Measurements from ENCODE around the gene CCND3. TPM values are rescaled to one million over a fixed set of nuclear protein-coding genes. Genes with fewer than 3 reads are reported as not detected.
A peak's percentile ranks its signal among the peaks of the same experiment; 100 is the strongest.

CCND3 gene
- total and polyA plus RNA-seq, 2 of the 13 experiments (the other 11 are each of a cell fraction or from before 2014, with no cell fraction given): 4.3 to 7.2 TPM

DNA sequence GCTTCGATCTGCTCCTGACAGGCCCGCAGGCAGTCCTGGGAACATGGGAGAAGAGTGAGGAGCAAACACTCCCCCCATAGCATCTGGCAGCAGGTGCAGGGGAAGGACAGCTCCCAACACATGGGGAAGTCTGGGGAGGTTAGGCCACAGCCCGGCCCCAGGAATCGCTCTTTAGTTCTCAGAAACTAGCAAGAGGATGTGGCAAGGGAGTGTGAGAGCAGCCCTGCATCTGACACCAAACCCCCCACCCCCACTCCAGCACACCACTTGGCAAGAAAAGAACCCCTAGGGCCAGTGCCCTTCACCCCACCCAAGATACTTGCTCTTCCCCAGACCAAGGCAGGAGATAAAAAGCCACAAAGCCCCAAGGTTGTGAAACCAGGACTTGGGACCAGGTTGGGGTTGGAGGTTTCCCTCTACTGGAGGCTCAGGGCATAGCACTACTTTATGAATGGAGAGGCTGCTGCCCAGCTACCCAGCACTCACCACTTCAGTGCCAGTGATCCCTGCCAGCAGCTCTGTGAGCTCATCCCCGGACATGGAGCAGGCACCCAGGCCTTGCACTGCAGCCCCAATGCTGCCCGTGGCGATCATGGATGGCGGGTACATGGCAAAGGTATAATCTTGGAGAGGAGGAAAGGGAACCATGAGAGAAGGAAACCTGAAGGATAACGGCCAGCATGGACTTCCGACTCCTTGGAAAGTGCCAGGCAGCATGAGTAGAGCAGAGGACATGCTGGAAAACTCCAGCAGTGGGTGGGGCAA, 5.4 kb downstream of the CCND3 start (continued):
- TF ChIP-seq YY1 (IDR thresholded peaks at IDR 0.05; ENCODE audit: insufficient read depth, insufficient replicate concordance, low read depth, low read length): no peak
- TF ChIP-seq ZNF101 (CRISPR knock-in tag; IDR thresholded peaks at IDR 0.05; ENCODE audit: borderline replicate concordance, low read depth): no peak
- TF ChIP-seq ZKSCAN8 (CRISPR knock-in tag; IDR thresholded peaks at IDR 0.05; ENCODE audit: borderline replicate concordance): no peak
- TF ChIP-seq KDM5A (IDR thresholded peaks at IDR 0.05; ENCODE audit: borderline replicate concordance, low read length): no peak
- no peak for TF ChIP-seq ELF3 (CRISPR knock-in tag; IDR thresholded peaks at IDR 0.05)
- TF ChIP-seq HNRNPUL1 (IDR thresholded peaks at IDR 0.05; ENCODE audit: low read depth, low read length): no peak
- no peak for TF ChIP-seq TEF (CRISPR knock-in tag; IDR thresholded peaks at IDR 0.05)
- no peak for TF ChIP-seq ZNF280D (CRISPR knock-in tag; IDR thresholded peaks at IDR 0.05)
- no peak for TF ChIP-seq RCOR2 (CRISPR knock-in tag; IDR thresholded peaks at IDR 0.05)
- no peak for TF ChIP-seq ZNF749 (CRISPR knock-in tag; IDR thresholded peaks at IDR 0.05; ENCODE audit: borderline replicate concordance)
- TF ChIP-seq SMARCE1 (IDR thresholded peaks at IDR 0.05; ENCODE audit: borderline replicate concordance): no peak
- TF ChIP-seq, protein P1, sequence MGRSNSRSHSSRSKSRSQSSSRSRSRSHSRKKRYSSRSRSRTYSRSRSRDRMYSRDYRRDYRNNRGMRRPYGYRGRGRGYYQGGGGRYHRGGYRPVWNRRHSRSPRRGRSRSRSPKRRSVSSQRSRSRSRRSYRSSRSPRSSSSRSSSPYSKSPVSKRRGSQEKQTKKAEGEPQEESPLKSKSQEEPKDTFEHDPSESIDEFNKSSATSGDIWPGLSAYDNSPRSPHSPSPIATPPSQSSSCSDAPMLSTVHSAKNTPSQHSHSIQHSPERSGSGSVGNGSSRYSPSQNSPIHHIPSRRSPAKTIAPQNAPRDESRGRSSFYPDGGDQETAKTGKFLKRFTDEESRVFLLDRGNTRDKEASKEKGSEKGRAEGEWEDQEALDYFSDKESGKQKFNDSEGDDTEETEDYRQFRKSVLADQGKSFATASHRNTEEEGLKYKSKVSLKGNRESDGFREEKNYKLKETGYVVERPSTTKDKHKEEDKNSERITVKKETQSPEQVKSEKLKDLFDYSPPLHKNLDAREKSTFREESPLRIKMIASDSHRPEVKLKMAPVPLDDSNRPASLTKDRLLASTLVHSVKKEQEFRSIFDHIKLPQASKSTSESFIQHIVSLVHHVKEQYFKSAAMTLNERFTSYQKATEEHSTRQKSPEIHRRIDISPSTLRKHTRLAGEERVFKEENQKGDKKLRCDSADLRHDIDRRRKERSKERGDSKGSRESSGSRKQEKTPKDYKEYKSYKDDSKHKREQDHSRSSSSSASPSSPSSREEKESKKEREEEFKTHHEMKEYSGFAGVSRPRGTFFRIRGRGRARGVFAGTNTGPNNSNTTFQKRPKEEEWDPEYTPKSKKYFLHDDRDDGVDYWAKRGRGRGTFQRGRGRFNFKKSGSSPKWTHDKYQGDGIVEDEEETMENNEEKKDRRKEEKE (IDR thresholded peaks at IDR 0.05): no peak
- no peak for TF ChIP-seq MLLT10 (CRISPR knock-in tag; IDR thresholded peaks at IDR 0.05)
- TF ChIP-seq MEIS1 (CRISPR knock-in tag; IDR thresholded peaks at IDR 0.05; ENCODE audit: borderline replicate concordance): no peak
- no peak for TF ChIP-seq ZBTB20 (CRISPR knock-in tag; IDR thresholded peaks at IDR 0.05; ENCODE audit: borderline replicate concordance, low read depth)
- no peak for TF ChIP-seq PCBP2 (optimal IDR thresholded peaks at IDR 0.05; ENCODE audit: low read depth, low read length, poor library complexity, severe bottlenecking)
- TF ChIP-seq, protein P2, sequence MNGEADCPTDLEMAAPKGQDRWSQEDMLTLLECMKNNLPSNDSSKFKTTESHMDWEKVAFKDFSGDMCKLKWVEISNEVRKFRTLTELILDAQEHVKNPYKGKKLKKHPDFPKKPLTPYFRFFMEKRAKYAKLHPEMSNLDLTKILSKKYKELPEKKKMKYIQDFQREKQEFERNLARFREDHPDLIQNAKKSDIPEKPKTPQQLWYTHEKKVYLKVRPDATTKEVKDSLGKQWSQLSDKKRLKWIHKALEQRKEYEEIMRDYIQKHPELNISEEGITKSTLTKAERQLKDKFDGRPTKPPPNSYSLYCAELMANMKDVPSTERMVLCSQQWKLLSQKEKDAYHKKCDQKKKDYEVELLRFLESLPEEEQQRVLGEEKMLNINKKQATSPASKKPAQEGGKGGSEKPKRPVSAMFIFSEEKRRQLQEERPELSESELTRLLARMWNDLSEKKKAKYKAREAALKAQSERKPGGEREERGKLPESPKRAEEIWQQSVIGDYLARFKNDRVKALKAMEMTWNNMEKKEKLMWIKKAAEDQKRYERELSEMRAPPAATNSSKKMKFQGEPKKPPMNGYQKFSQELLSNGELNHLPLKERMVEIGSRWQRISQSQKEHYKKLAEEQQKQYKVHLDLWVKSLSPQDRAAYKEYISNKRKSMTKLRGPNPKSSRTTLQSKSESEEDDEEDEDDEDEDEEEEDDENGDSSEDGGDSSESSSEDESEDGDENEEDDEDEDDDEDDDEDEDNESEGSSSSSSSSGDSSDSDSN (CRISPR knock-in tag; IDR thresholded peaks at IDR 0.05): peak; percentile 24; the same call in 1 of the 2 replicates
- no peak for TF ChIP-seq RARA (CRISPR knock-in tag; IDR thresholded peaks at IDR 0.05)
- TF ChIP-seq E2F2 (CRISPR knock-in tag; IDR thresholded peaks at IDR 0.05; ENCODE audit: borderline replicate concordance): no peak
